GM12892 (cell line): ENCODE measurements around the gene GMPS.
"Not testable (repeated sequence)": the region's sequence is repeated elsewhere in the genome, so short reads cannot be mapped to it uniquely, and the experiment has no call there.

Experiments
- POLR2A ChIP-seq: IDR thresholded peaks from 2 replicates; pipeline ENCODE4 v1.6.1; 2011; ENCODE audit warnings: low read depth, low read length, control low read depth
- POLR2AphosphoS5 ChIP-seq: IDR thresholded peaks from 2 replicates; pipeline ENCODE4 v1.6.1; 2011; ENCODE audit warnings: low read depth, low read length, control low read depth
- TAF1 ChIP-seq: IDR thresholded peaks from 2 replicates; pipeline ENCODE4 v1.6.1; 2011; ENCODE audit warnings: low read depth, mild to moderate bottlenecking, control low read depth, low read length, borderline replicate concordance

DNA sequence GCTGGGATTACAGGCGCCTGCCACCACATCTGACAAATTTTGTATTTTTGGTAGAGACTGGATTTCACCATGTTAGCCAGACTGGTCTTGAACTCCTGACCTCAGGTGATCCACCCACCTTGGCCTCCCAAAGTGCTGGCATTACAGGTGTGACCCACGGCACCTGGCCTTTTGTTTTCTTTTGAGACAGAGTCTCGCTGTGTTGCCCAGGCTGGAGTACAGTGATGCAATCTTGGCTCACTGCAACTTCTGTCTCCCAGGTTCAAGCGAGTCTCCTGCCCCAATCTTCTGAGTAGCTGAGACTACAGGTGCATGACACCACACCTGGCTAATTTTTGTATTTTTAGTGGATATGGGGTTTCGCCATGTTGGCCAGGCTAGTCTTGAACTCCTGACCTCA is 10.0 kb upstream of the GMPS start:
- TF ChIP-seq TAF1, POLR2AphosphoS5, POLR2A: not testable (repeated sequence)
